H9 (cell line): Measurements from ENCODE around the gene TNXB. TPM values are rescaled to one million over a fixed set of nuclear protein-coding genes. Genes with fewer than 3 reads are reported as not detected.
A peak's percentile ranks its signal among the peaks of the same experiment; 100 is the strongest.

Experiments
- DNase-seq: peaks from one replicate; pipeline ENCODE4 v3.0.0-alpha.2; 2017
- H2AFZ ChIP-seq: one replicate; pipeline ENCODE4 v1.6.1; 2013; ENCODE audit warnings: mild to moderate bottlenecking, low read length, control low read depth, moderate library complexity
- H2AK5ac ChIP-seq: 2 replicates; pipeline ENCODE4 v1.6.1; 2013; ENCODE audit warnings: low read length, control low read depth, mixed read lengths; ENCODE audit not compliant: insufficient read length
- H2BK120ac ChIP-seq: one replicate; pipeline ENCODE4 v1.6.1; 2013; ENCODE audit warnings: low read depth, mild to moderate bottlenecking, low read length, control low read depth, inconsistent platforms; ENCODE audit not compliant: poor library complexity, severe bottlenecking
- H2BK12ac ChIP-seq: 2 replicates; pipeline ENCODE4 v1.6.1; 2013; ENCODE audit warnings: low read length, control low read depth, mixed read lengths, low read depth; ENCODE audit not compliant: insufficient read length
- H2BK15ac ChIP-seq: 2 replicates; pipeline ENCODE4 v1.6.1; 2013; ENCODE audit warnings: low read depth, low read length, control low read depth
- H2BK20ac ChIP-seq: one replicate; pipeline ENCODE4 v1.6.1; 2013; ENCODE audit warnings: low read depth, mild to moderate bottlenecking, low read length, control low read depth, inconsistent platforms; ENCODE audit not compliant: poor library complexity, severe bottlenecking
- H2BK5ac ChIP-seq: 2 replicates; pipeline ENCODE4 v1.6.1; 2013; ENCODE audit warnings: low read length, control low read depth, mixed read lengths; ENCODE audit not compliant: insufficient read length
- H3K14ac ChIP-seq: 2 replicates; pipeline ENCODE4 v1.6.1; 2013; ENCODE audit warnings: low read length, control low read depth; ENCODE audit not compliant: insufficient read depth
- H3K18ac ChIP-seq: 2 replicates; pipeline ENCODE4 v1.6.1; 2013; ENCODE audit warnings: low read depth, mild to moderate bottlenecking, mixed read lengths, low read length, control low read depth; ENCODE audit not compliant: insufficient read length
- H3K23ac ChIP-seq: 2 replicates; pipeline ENCODE4 v1.6.1; 2013; ENCODE audit warnings: low read length, control low read depth, mixed read lengths, low read depth; ENCODE audit not compliant: insufficient read length
- H3K23me2 ChIP-seq: 2 replicates; pipeline ENCODE4 v1.6.1; 2013; ENCODE audit warnings: low read depth, mild to moderate bottlenecking, mixed read lengths, low read length, control low read depth; ENCODE audit not compliant: insufficient read length, poor library complexity, severe bottlenecking
- H3K27ac ChIP-seq: 2 replicates; pipeline ENCODE4 v1.5.1; 2013; ENCODE audit warnings: low read length, control low read depth, mixed read lengths, low read depth; ENCODE audit not compliant: insufficient read length
- H3K27me3 ChIP-seq: 2 replicates; pipeline ENCODE4 v1.6.1; 2013; ENCODE audit warnings: low read length, control low read depth, inconsistent platforms; ENCODE audit not compliant: insufficient read depth
- H3K4ac ChIP-seq: 2 replicates; pipeline ENCODE4 v1.6.1; 2013; ENCODE audit warnings: low read depth, mild to moderate bottlenecking, control low read depth, inconsistent platforms, low read length, moderate library complexity
- H3K4me1 ChIP-seq: 2 replicates; pipeline ENCODE4 v1.6.1; 2013; ENCODE audit warnings: low read length, control low read depth, inconsistent platforms; ENCODE audit not compliant: insufficient read depth
- H3K4me2 ChIP-seq: 2 replicates; pipeline ENCODE4 v1.6.1; 2013; ENCODE audit warnings: low read length, control low read depth, mixed read lengths; ENCODE audit not compliant: insufficient read length, insufficient read depth
- H3K56ac ChIP-seq: 2 replicates; pipeline ENCODE4 v1.6.1; 2013; ENCODE audit warnings: low read depth, mild to moderate bottlenecking, mixed read lengths, low read length, control low read depth; ENCODE audit not compliant: insufficient read length
- H3K79me1 ChIP-seq: 2 replicates; pipeline ENCODE4 v1.6.1; 2013; ENCODE audit warnings: low read depth, mild to moderate bottlenecking, moderate library complexity, low read length, control low read depth, inconsistent platforms; ENCODE audit not compliant: insufficient read depth, poor library complexity, severe bottlenecking
- H3K79me2 ChIP-seq: 2 replicates; pipeline ENCODE4 v1.6.1; 2013; ENCODE audit warnings: low read length, control low read depth, inconsistent platforms; ENCODE audit not compliant: insufficient read depth
- H3K9ac ChIP-seq: 2 replicates; pipeline ENCODE4 v1.6.1; 2013; ENCODE audit warnings: low read length, control low read depth, mixed read lengths; ENCODE audit not compliant: insufficient read length; ENCODE audit errors: extremely low read depth
- H3K9me3 ChIP-seq: one replicate; pipeline ENCODE4 v1.6.1; 2013; ENCODE audit warnings: low read depth, low read length, inconsistent platforms; ENCODE audit not compliant: control insufficient read depth
- H3T11ph ChIP-seq: one replicate; pipeline ENCODE4 v1.6.1; 2013; ENCODE audit warnings: mild to moderate bottlenecking, low read length, control low read depth, inconsistent platforms
- H4K20me1 ChIP-seq: one replicate; pipeline ENCODE4 v1.6.1; 2013; ENCODE audit not compliant: control insufficient read depth, insufficient read length, insufficient read depth
- H4K5ac ChIP-seq: 2 replicates; pipeline ENCODE4 v1.6.1; 2013; ENCODE audit warnings: low read depth, mild to moderate bottlenecking, mixed read lengths, low read length, control low read depth; ENCODE audit not compliant: insufficient read length
- H4K8ac ChIP-seq: replicated peaks from 2 replicates; pipeline ENCODE4 v1.6.1; 2013; ENCODE audit warnings: low read length, control low read depth, mixed read lengths, low read depth; ENCODE audit not compliant: insufficient read length
- H4K91ac ChIP-seq: 2 replicates; pipeline ENCODE4 v1.6.1; 2013; ENCODE audit warnings: low read depth, mild to moderate bottlenecking, moderate library complexity, mixed read lengths, low read length, control low read depth; ENCODE audit not compliant: insufficient read length
- H3K27ac Mint-ChIP-seq, 3 experiments: 2 replicates in 2 of 3; 3 replicates in 1 of 3; pipeline ENCODE4 v1.8.0; 2020 to 2021; ENCODE audit warnings: mixed read lengths in 3 of 3, mild to moderate bottlenecking in 1 of 3, moderate library complexity in 1 of 3
- H3K27me3 Mint-ChIP-seq: 2 replicates; pipeline ENCODE4 v1.8.0; 2021; ENCODE audit warnings: low read depth, mild to moderate bottlenecking, moderate library complexity, mixed read lengths
- H3K36me3 Mint-ChIP-seq, 3 experiments: 2 replicates in 2 of 3; 3 replicates in 1 of 3; pipeline ENCODE4 v1.8.0; 2020 to 2021; ENCODE audit warnings: low read depth in 3 of 3, mixed read lengths in 3 of 3; ENCODE audit not compliant: insufficient read depth in 1 of 3
- H3K4me1 Mint-ChIP-seq, 2 experiments: 2 replicates each; pipeline ENCODE4 v1.8.0; 2020; ENCODE audit warnings: mixed read lengths in 2 of 2
- H3K4me3 Mint-ChIP-seq, 2 experiments: 2 replicates in 1 of 2; 3 replicates in 1 of 2; pipeline ENCODE4 v1.8.0; 2020 to 2021; ENCODE audit warnings: mild to moderate bottlenecking in 2 of 2, mixed read lengths in 2 of 2, moderate library complexity in 1 of 2
- H3K9me3 Mint-ChIP-seq, 2 experiments: 2 replicates in 1 of 2; 3 replicates in 1 of 2; pipeline ENCODE4 v1.8.0; 2020; ENCODE audit warnings: mild to moderate bottlenecking in 2 of 2, mixed read lengths in 2 of 2, moderate library complexity in 1 of 2
- whole genome bisulfite sequencing: extraction: QIAGEN DNeasy Blood & Tissue Kit; methylation state at CpG from one replicate; pipeline ENCODE4 v1.1.7; 2013; ENCODE audit warnings: missing lambda C conversion rate, low lambda C conversion rate, mixed read lengths; ENCODE audit not compliant: insufficient read length; ENCODE audit errors: extremely low coverage; 5-methylcytosine and 5-hydroxymethylcytosine counted together
- total RNA-seq: library from RNA; stranded (reverse); gene quantifications from 2 replicates; pipeline ENCODE4 v1.2.1, GENCODE V29; 2021
- TF ChIP-seq, protein P1 (sequence below): fragments of 200-600 bp; sonication (generic); conservative IDR thresholded peaks from 3 replicates; pipeline ENCODE4 v1.8.0; 2021; ENCODE audit warnings: antibody characterized with exemption, mild to moderate bottlenecking

The TNXB gene
- total RNA-seq, 1 experiment from 2014 or later, result 5.0 TPM

DNA sequence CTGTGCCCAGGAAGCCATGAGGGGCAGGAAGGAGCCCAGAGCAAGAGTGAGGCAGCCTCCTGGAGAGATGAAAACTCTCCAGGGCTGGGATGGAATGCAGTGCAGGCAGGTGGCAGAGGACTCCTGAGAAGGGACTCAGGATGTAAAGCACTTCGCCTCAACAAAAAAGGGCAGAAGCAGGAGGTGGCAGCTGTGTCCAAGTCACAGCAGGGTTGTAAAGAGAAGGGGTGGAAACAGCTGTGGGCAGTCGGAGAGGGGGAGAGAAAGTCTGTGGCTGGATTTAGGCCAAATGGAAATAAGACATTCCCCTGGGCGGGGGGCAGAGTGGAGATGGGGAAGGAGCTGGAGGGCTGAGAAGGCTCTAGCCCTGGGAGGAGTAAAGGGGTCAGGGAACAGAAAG lies 36.0 kb downstream of the TNXB start:
- Histone ChIP-seq H2AFZ (no peak overlapping the region), H4K5ac (no peak overlapping the region), H3K23ac (no peak overlapping the region), H3K4me2 (no peak overlapping the region), H3K4ac (no peak overlapping the region), H3K27me3 (no peaks in the 10 kb centered on the region), H2AK5ac (no peak overlapping the region), H4K91ac (no peak overlapping the region), H3K4me1 (no peaks in the 10 kb centered on the region), H3K23me2 (no peaks in the 10 kb centered on the region), H4K8ac (no peak overlapping the region), H3K9me3 (no peaks in the 10 kb centered on the region), H3K79me2 (no peaks in the 10 kb centered on the region), H2BK15ac (no peak overlapping the region), H2BK5ac (no peak overlapping the region), H4K20me1 (no peaks in the 10 kb centered on the region), H3K56ac (no peak overlapping the region), H3K27ac (no peak overlapping the region), H2BK120ac (no peak overlapping the region), H3K14ac (peak overlapping the region; percentile 44; the same call in 1 of the 2 replicates), H2BK20ac (no peak overlapping the region), H3K18ac (no peak overlapping the region), H3K9ac (no peak overlapping the region), H3K79me1 (no peaks in the 10 kb centered on the region), H3T11ph (no peak overlapping the region), H2BK12ac (no peak overlapping the region)
- Mint-ChIP-seq H3K4me3 (no peak overlapping the region; a peak in 1 of 5 replicates), H3K9me3 (no peaks in the 10 kb centered on the region), H3K4me1 (peaks cover 24 to 29% of the 10 kb centered on the region in 2 experiments), H3K36me3 (no peaks in the 10 kb centered on the region; a peak in 1 of 7 replicates), H3K27me3 (peaks cover 5% of the 10 kb centered on the region), H3K27ac (peak overlapping the region; percentile 44 to 95 (median 67); a peak in 5 of 7 replicates)
- TF ChIP-seq, protein P1, sequence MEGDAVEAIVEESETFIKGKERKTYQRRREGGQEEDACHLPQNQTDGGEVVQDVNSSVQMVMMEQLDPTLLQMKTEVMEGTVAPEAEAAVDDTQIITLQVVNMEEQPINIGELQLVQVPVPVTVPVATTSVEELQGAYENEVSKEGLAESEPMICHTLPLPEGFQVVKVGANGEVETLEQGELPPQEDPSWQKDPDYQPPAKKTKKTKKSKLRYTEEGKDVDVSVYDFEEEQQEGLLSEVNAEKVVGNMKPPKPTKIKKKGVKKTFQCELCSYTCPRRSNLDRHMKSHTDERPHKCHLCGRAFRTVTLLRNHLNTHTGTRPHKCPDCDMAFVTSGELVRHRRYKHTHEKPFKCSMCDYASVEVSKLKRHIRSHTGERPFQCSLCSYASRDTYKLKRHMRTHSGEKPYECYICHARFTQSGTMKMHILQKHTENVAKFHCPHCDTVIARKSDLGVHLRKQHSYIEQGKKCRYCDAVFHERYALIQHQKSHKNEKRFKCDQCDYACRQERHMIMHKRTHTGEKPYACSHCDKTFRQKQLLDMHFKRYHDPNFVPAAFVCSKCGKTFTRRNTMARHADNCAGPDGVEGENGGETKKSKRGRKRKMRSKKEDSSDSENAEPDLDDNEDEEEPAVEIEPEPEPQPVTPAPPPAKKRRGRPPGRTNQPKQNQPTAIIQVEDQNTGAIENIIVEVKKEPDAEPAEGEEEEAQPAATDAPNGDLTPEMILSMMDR, result no peak
- no peak for DNase-seq
- no CpG with 5 or more reads among the region's 3 CpGs for WGBS
